Measurements from ENCODE around the gene PLA2G4B. TPM values are rescaled to one million over a fixed set of nuclear protein-coding genes. Genes with fewer than 3 reads are reported as not detected.

PLA2G4B gene
- total RNA-seq, 1 donor = 4.2 TPM

GRCh38 chr15:41848631-41849030 is 10.0 kb downstream of the PLA2G4B start:
- H3K4me1 ChIP-seq (ENCODE audit: insufficient read depth, low read length) = no peaks in the 10 kb centered on the region
- no peaks in the 10 kb centered on the region for H3K27me3 ChIP-seq (ENCODE audit: insufficient read depth, low read length)
- H3K4me3 ChIP-seq (ENCODE audit: low read length) = no peak overlapping the region
- H3K9me3 ChIP-seq (ENCODE audit: low read depth, low read length) = no peaks in the 10 kb centered on the region

- no peaks in the 10 kb centered on the region for H3K4me1 ChIP-seq (ENCODE audit: insufficient read depth, low read length)
- H3K4me3 ChIP-seq (ENCODE audit: low read length) = no peak overlapping the region
- H3K27me3 ChIP-seq (ENCODE audit: insufficient read depth, low read length) = no peaks in the 10 kb centered on the region
- no peaks in the 10 kb centered on the region for H3K9me3 ChIP-seq (ENCODE audit: low read depth, low read length)
Measured at GRCh38 chr15:41849204-41849603, 10.6 kb downstream of the PLA2G4B start.

GRCh38 chr15:41849861-41850260 is 11.2 kb downstream of the PLA2G4B start:
- no peak overlapping the region for H3K4me3 ChIP-seq (ENCODE audit: low read length)
- H3K27me3 ChIP-seq (ENCODE audit: insufficient read depth, low read length) = no peaks in the 10 kb centered on the region
- no peaks in the 10 kb centered on the region for H3K9me3 ChIP-seq (ENCODE audit: low read depth, low read length)
- H3K4me1 ChIP-seq (ENCODE audit: insufficient read depth, low read length) = no peaks in the 10 kb centered on the region

GRCh38 chr15:41850482-41851166 is 12.0 kb downstream of the PLA2G4B start:
- Histone ChIP-seq H3K9me3 (ENCODE audit: low read depth, low read length) (no peaks in the 10 kb centered on the region), H3K4me3 (ENCODE audit: low read length) (no peak overlapping the region), H3K27me3 (ENCODE audit: insufficient read depth, low read length) (no peaks in the 10 kb centered on the region), H3K4me1 (ENCODE audit: insufficient read depth, low read length) (no peaks in the 10 kb centered on the region)

- H3K9me3 ChIP-seq (ENCODE audit: low read depth, low read length) = no peaks in the 10 kb centered on the region
- no peaks in the 10 kb centered on the region for H3K4me1 ChIP-seq (ENCODE audit: insufficient read depth, low read length)
- H3K4me3 ChIP-seq (ENCODE audit: low read length) = no peak overlapping the region
- no peaks in the 10 kb centered on the region for H3K27me3 ChIP-seq (ENCODE audit: insufficient read depth, low read length)
Measured at GRCh38 chr15:41851167-41851523, 12.5 kb downstream of the PLA2G4B start.

- no peaks in the 10 kb centered on the region for H3K9me3 ChIP-seq (ENCODE audit: low read depth, low read length)
- no peak overlapping the region for H3K4me3 ChIP-seq (ENCODE audit: low read length)
- H3K4me1 ChIP-seq (ENCODE audit: insufficient read depth, low read length) = no peaks in the 10 kb centered on the region
- no peaks in the 10 kb centered on the region for H3K27me3 ChIP-seq (ENCODE audit: insufficient read depth, low read length)
Measured at GRCh38 chr15:41851755-41852370, 13.2 kb downstream of the PLA2G4B start.

- Histone ChIP-seq H3K9me3 (ENCODE audit: low read depth, low read length) (no peaks in the 10 kb centered on the region), H3K4me3 (ENCODE audit: low read length) (no peak overlapping the region), H3K27me3 (ENCODE audit: insufficient read depth, low read length) (no peaks in the 10 kb centered on the region), H3K4me1 (ENCODE audit: insufficient read depth, low read length) (no peaks in the 10 kb centered on the region)
Measured at GRCh38 chr15:41852736-41853590, 14.3 kb downstream of the PLA2G4B start.

- no peaks in the 10 kb centered on the region for H3K4me1 ChIP-seq (ENCODE audit: insufficient read depth, low read length)
- H3K4me3 ChIP-seq (ENCODE audit: low read length) = no peak overlapping the region
- H3K9me3 ChIP-seq (ENCODE audit: low read depth, low read length) = no peaks in the 10 kb centered on the region
- H3K27me3 ChIP-seq (ENCODE audit: insufficient read depth, low read length) = no peaks in the 10 kb centered on the region
Measured at GRCh38 chr15:41853831-41854230, 15.2 kb downstream of the PLA2G4B start.

- Histone ChIP-seq H3K4me3 (ENCODE audit: low read length) (no peak overlapping the region), H3K4me1 (ENCODE audit: insufficient read depth, low read length) (no peaks in the 10 kb centered on the region), H3K9me3 (ENCODE audit: low read depth, low read length) (no peaks in the 10 kb centered on the region), H3K27me3 (ENCODE audit: insufficient read depth, low read length) (no peaks in the 10 kb centered on the region)
Measured at GRCh38 chr15:41854443-41854842, 15.8 kb downstream of the PLA2G4B start.

- no peaks in the 10 kb centered on the region for H3K9me3 ChIP-seq (ENCODE audit: low read depth, low read length)
- H3K4me1 ChIP-seq (ENCODE audit: insufficient read depth, low read length) = no peaks in the 10 kb centered on the region
- no peak overlapping the region for H3K4me3 ChIP-seq (ENCODE audit: low read length)
- H3K27me3 ChIP-seq (ENCODE audit: insufficient read depth, low read length) = no peaks in the 10 kb centered on the region
Measured at GRCh38 chr15:41855261-41855961, 16.8 kb downstream of the PLA2G4B start.

- Histone ChIP-seq H3K4me1 (ENCODE audit: insufficient read depth, low read length) (no peaks in the 10 kb centered on the region), H3K9me3 (ENCODE audit: low read depth, low read length) (no peaks in the 10 kb centered on the region), H3K27me3 (ENCODE audit: insufficient read depth, low read length) (no peaks in the 10 kb centered on the region)
Measured at GRCh38 chr15:41856262-41856661, 17.6 kb downstream of the PLA2G4B start.

GRCh38 chr15:41856716-41857115 is 18.1 kb downstream of the PLA2G4B start:
- Histone ChIP-seq H3K9me3 (ENCODE audit: low read depth, low read length) (no peaks in the 10 kb centered on the region), H3K4me3 (ENCODE audit: low read length) (no peak overlapping the region), H3K4me1 (ENCODE audit: insufficient read depth, low read length) (no peaks in the 10 kb centered on the region), H3K27me3 (ENCODE audit: insufficient read depth, low read length) (no peaks in the 10 kb centered on the region)

More at GRCh38 chr15:41856262-41856661, 17.6 kb downstream of the PLA2G4B start:
- no peak overlapping the region for H3K4me3 ChIP-seq (ENCODE audit: low read length)

- Histone ChIP-seq H3K9me3 (ENCODE audit: low read depth, low read length) (no peaks in the 10 kb centered on the region), H3K27me3 (ENCODE audit: insufficient read depth, low read length) (no peaks in the 10 kb centered on the region), H3K4me3 (ENCODE audit: low read length) (no peak overlapping the region), H3K4me1 (ENCODE audit: insufficient read depth, low read length) (no peaks in the 10 kb centered on the region)
Measured at GRCh38 chr15:41857316-41857715, 18.7 kb downstream of the PLA2G4B start.

GRCh38 chr15:41858756-41859155 is 20.1 kb downstream of the PLA2G4B start:
- Histone ChIP-seq H3K9me3 (ENCODE audit: low read depth, low read length) (no peaks in the 10 kb centered on the region), H3K4me3 (ENCODE audit: low read length) (no peak overlapping the region), H3K4me1 (ENCODE audit: insufficient read depth, low read length) (no peaks in the 10 kb centered on the region), H3K27me3 (ENCODE audit: insufficient read depth, low read length) (no peaks in the 10 kb centered on the region)

Data from mononuclear cell (primary cell).